Loucy (cell line): Measurements from ENCODE around the gene SEC62.

Experiments used
- EZH2phosphoT487 ChIP-seq: fragments of 200-600 bp; IDR thresholded peaks from 2 replicates; pipeline ENCODE4 v1.6.1; 2018; ENCODE audit warnings: antibody characterized with exemption, mild to moderate bottlenecking, moderate library complexity, borderline replicate concordance
- TF ChIP-seq, protein P1 (sequence below): fragments of 200-600 bp; sonication (generic); conservative IDR thresholded peaks from 2 replicates; pipeline ENCODE4 v1.5.1; 2014; ENCODE audit warnings: mild to moderate bottlenecking, antibody characterized with exemption, low read length

- TF ChIP-seq, protein P1, sequence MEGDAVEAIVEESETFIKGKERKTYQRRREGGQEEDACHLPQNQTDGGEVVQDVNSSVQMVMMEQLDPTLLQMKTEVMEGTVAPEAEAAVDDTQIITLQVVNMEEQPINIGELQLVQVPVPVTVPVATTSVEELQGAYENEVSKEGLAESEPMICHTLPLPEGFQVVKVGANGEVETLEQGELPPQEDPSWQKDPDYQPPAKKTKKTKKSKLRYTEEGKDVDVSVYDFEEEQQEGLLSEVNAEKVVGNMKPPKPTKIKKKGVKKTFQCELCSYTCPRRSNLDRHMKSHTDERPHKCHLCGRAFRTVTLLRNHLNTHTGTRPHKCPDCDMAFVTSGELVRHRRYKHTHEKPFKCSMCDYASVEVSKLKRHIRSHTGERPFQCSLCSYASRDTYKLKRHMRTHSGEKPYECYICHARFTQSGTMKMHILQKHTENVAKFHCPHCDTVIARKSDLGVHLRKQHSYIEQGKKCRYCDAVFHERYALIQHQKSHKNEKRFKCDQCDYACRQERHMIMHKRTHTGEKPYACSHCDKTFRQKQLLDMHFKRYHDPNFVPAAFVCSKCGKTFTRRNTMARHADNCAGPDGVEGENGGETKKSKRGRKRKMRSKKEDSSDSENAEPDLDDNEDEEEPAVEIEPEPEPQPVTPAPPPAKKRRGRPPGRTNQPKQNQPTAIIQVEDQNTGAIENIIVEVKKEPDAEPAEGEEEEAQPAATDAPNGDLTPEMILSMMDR, result peak; percentile 54
- TF ChIP-seq EZH2phosphoT487, result no peak
These were observed 54.5 kb downstream of the SEC62 start for GRCh38 chr3:170021083-170021482.
